Keratinocyte (primary cell): ENCODE results near the gene NRG3. TPM values are rescaled to one million over a fixed set of nuclear protein-coding genes. Genes with fewer than 3 reads are reported as not detected.

ENCODE experiments used
- DNase-seq: peaks from one replicate; pipeline ENCODE4 v3.0.0-alpha.2; 2011; ENCODE audit warnings: low read depth, missing footprints, low spot score
- FAIRE-seq: peaks from 2 replicates; lab custom pipeline; 2011; peaks lifted over from hg19 to GRCh38; lab: Jason Lieb, UNC
- H2AFZ ChIP-seq: 2 replicates; pipeline ENCODE4 v1.6.0; 2012; ENCODE audit warnings: low read length, control low read depth, inconsistent platforms; ENCODE audit not compliant: control insufficient read depth
- H3K27ac ChIP-seq: 2 replicates; pipeline ENCODE4 v1.5.1; 2011; ENCODE audit warnings: low read length; ENCODE audit not compliant: control insufficient read depth, insufficient read depth
- H3K27me3 ChIP-seq: 3 replicates; pipeline ENCODE4 v1.6.0; 2011; ENCODE audit warnings: low read length; ENCODE audit not compliant: control insufficient read depth, insufficient read depth; ENCODE audit errors: extremely low read depth
- H3K36me3 ChIP-seq, 2 experiments: 2 replicates in 1 of 2; 3 replicates in 1 of 2; pipeline ENCODE4 v1.5.1; 2011; ENCODE audit warnings: low read length in 2 of 2, mild to moderate bottlenecking in 1 of 2; ENCODE audit not compliant: control insufficient read depth in 2 of 2, insufficient read depth in 2 of 2; ENCODE audit errors: extremely low read depth in 1 of 2
- H3K4me1 ChIP-seq: 3 replicates; pipeline ENCODE4 v1.5.1; 2011; ENCODE audit warnings: low read length; ENCODE audit not compliant: control insufficient read depth, insufficient read depth; ENCODE audit errors: extremely low read depth
- H3K4me2 ChIP-seq: 3 replicates; pipeline ENCODE4 v1.6.0; 2011; ENCODE audit warnings: low read depth, low read length; ENCODE audit not compliant: control insufficient read depth, insufficient read depth; ENCODE audit errors: extremely low read depth
- H3K4me3 ChIP-seq, 3 experiments: fragments of 200-600 bp in 1 of 3; sonication (generic) in 1 of 3; 2 replicates in 2 of 3; 3 replicates in 1 of 3; pipeline ENCODE4 v1.5.1; 2011 to 2016; ENCODE audit warnings: low read length in 3 of 3, mild to moderate bottlenecking in 3 of 3, control low read depth in 2 of 3, inconsistent platforms in 1 of 3, low read depth in 1 of 3, mixed read lengths in 1 of 3, mixed run types in 1 of 3, moderate library complexity in 1 of 3; ENCODE audit not compliant: control insufficient read depth in 2 of 3, insufficient read depth in 2 of 3; ENCODE audit errors: extremely low read depth in 1 of 3
- H3K79me2 ChIP-seq: 2 replicates; pipeline ENCODE4 v1.6.0; 2012; ENCODE audit warnings: low read length; ENCODE audit not compliant: control insufficient read depth, insufficient read depth
- H3K9ac ChIP-seq: 3 replicates; pipeline ENCODE4 v1.6.0; 2011; ENCODE audit warnings: low read length; ENCODE audit not compliant: control insufficient read depth, insufficient read depth; ENCODE audit errors: extremely low read depth
- H3K9me1 ChIP-seq: 3 replicates; pipeline ENCODE4 v1.6.0; 2011; ENCODE audit warnings: low read length; ENCODE audit not compliant: control insufficient read depth, insufficient read depth; ENCODE audit errors: extremely low read depth
- H3K9me3 ChIP-seq: 2 replicates; pipeline ENCODE4 v1.5.1; 2012; ENCODE audit warnings: low read depth, low read length; ENCODE audit not compliant: control insufficient read depth
- H4K20me1 ChIP-seq: 3 replicates; pipeline ENCODE4 v1.6.0; 2011; ENCODE audit warnings: low read length; ENCODE audit not compliant: control insufficient read depth, insufficient read depth; ENCODE audit errors: extremely low read depth
- CTCF ChIP-seq, 3 experiments: IDR thresholded peaks in 1 of 3; conservative IDR thresholded peaks in 1 of 3; optimal IDR thresholded peaks in 1 of 3; 2 replicates in 2 of 3; 3 replicates in 1 of 3; pipeline versions ENCODE3 to v1.5.1; 2011; ENCODE audit warnings: low read length in 3 of 3, mild to moderate bottlenecking in 3 of 3, moderate library complexity in 2 of 3, control low read depth in 1 of 3, inconsistent platforms in 1 of 3; ENCODE audit not compliant: insufficient read depth in 2 of 3; ENCODE audit errors: extremely low read depth in 1 of 3
- EZH2 ChIP-seq: IDR thresholded peaks from one replicate; pipeline ENCODE4 v1.6.1; 2012; ENCODE audit warnings: inconsistent platforms, mild to moderate bottlenecking, low read length, moderate library complexity
- dilution Hi-C: fragments of 300-500 bp; cut with MboI; formaldehyde crosslinking; loops from one replicate; pipeline ENCODE4 v1.7.0; 2020; ENCODE audit warnings: low sequenced_read_pairs; ENCODE audit not compliant: extremely low pct_ligation_motif_present
- polyA plus RNA-seq, 5 experiments: library from polyadenylated mRNA; depleted of rRNA in 3 of 5; stranded (reverse) in 3 of 5; stranded (forward) in 1 of 5; unstranded in 1 of 5; fragments of >200 nt; gene quantifications; 1 replicate in 1 of 5; 2 replicates in 3 of 5; 3 replicates in 1 of 5; pipeline versions ENCODE4 v1.2.1 to v1.2.3, GENCODE V29; 2011 to 2012; ENCODE audit warnings: missing spikeins in 2 of 5, low read depth in 1 of 5, low replicate concordance in 1 of 5

The NRG3 gene
- polyA plus RNA-seq, 1 donor (not counting 4 experiments of a cell fraction or from before 2014, with no cell fraction given), result not detected

DNA sequence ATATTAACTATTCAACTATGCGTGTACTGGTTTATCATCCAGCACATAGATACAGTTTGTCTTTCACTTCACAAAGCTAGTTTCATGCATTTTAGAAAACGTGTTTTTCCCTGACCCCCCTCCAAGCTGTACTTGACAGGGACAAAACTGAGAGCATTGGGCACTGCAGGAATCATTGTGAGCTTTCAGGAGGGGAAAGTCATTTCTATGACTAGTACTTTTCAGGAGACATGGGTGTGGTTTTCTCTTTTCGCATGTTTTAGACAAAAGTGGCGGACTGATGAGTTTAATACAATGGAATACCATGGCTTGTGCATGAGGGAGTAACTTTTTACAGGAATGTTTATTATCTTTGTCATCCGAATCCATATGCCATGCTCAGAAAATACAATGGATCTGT is 42.7 kb downstream of the NRG3 start:
- dilution Hi-C loops, result no loop called here
- Histone ChIP-seq H3K79me2 (no peaks in the 10 kb centered on the region), H3K27ac (no peak overlapping the region), H2AFZ (no peak overlapping the region), H3K9me1 (no peaks in the 10 kb centered on the region), H3K9me3 (no peaks in the 10 kb centered on the region), H3K9ac (no peak overlapping the region), H3K4me2 (no peak overlapping the region), H3K36me3 (no peaks in the 10 kb centered on the region), H4K20me1 (no peaks in the 10 kb centered on the region), H3K27me3 (no peaks in the 10 kb centered on the region), H3K4me3 (no peak overlapping the region), H3K4me1 (no peaks in the 10 kb centered on the region)
- TF ChIP-seq EZH2, result no peak
- no peak for TF ChIP-seq CTCF (optimal IDR thresholded peaks at IDR 0.05 in 1 of 3, IDR thresholded peaks at IDR 0.05 in 1 of 3, conservative IDR thresholded peaks at IDR 0.05 in 1 of 3; ENCODE audit: extremely low read depth in 1 of 3, insufficient read depth in 2 of 3, low read length in 3 of 3)
- FAIRE-seq (no peak), DNase-seq (no peak)

DNA sequence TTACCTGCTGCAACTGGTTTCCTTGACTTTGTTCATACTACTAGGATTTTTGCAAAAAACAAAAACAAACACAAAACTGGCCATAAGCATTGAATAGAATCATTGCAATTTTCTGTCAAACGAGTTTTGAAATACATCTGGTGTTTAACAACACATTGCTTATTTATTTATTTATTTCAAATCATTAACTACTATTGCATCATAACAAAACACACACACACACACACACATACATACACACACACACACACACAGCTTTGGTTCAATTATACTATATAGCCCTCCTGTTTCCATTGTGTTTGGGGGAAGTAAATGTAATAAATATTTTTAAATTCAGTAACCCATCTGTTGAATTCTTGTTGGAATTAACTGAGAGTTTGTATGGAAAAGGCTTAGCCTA is 43.8 kb downstream of the NRG3 start:
- no peaks in the 10 kb centered on the region for H4K20me1 ChIP-seq
- no peak overlapping the region for H3K4me3 ChIP-seq
- no peak for TF ChIP-seq EZH2
- no peak for TF ChIP-seq CTCF (optimal IDR thresholded peaks at IDR 0.05 in 1 of 3, IDR thresholded peaks at IDR 0.05 in 1 of 3, conservative IDR thresholded peaks at IDR 0.05 in 1 of 3; ENCODE audit: extremely low read depth in 1 of 3, insufficient read depth in 2 of 3, low read length in 3 of 3)

More for the DNA sequence above, 43.8 kb downstream of the NRG3 start:
- no peaks in the 10 kb centered on the region for H3K27me3 ChIP-seq
- dilution Hi-C loops, result no loop called here
- H3K79me2 ChIP-seq, result no peaks in the 10 kb centered on the region
- no peak overlapping the region for H3K9ac ChIP-seq
- no peaks in the 10 kb centered on the region for H3K4me1 ChIP-seq
- H3K9me1 ChIP-seq, result no peaks in the 10 kb centered on the region
- H2AFZ ChIP-seq, result no peak overlapping the region
- DNase-seq (no peak), FAIRE-seq (no peak)
- H3K27ac ChIP-seq, result no peak overlapping the region
- H3K4me2 ChIP-seq, result no peak overlapping the region
- no peaks in the 10 kb centered on the region for H3K36me3 ChIP-seq
- H3K9me3 ChIP-seq, result no peaks in the 10 kb centered on the region
